ENCODE data around the gene HERC2. TPM values are rescaled to one million over a fixed set of nuclear protein-coding genes. Genes with fewer than 3 reads are reported as not detected.

HERC2 gene
- total RNA-seq, 1 donor from 2014 or later = 49.1 TPM

DNA sequence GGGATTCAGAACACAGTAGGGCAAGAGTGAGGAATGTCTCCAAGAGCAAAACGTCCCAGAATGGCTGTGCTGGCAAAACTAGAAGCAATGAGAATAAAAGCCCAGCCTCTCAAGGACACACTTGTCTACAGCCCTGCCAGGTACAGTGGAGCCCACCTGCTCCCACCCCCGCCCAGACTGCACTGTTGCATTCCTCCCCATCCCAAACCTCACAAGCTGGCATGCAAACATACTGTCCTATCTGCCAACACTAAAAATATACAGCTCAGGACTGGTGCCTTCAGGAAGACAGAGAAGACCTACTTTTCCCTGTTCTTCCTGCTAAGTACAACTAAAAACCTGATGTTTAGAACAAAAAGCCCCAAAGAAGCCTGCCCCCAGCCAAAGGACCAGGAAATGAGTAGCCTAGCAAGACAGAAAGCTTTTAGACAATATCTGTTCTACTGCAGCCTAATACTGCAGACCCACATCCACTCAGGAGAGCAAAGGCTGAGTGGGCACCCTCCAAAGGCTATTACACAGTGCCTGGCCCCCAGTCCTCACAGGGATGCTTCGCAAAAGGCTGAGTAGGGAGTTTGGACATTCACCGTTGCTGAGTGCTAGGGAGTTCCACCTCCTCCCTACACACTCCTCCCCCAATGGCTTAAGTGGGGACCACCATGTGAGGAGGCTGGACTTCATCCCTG is 236.3 kb downstream of the HERC2 start:
- ATAC-seq (ENCODE audit: low read depth) (no peak), DNase-seq (no peak)
- ChIA-PET CTCF (interaction anchor here (1.1 to 1.3 kb wide), 2 partner anchors 11 to 41 kb away, joined by 5 to 6 read pairs; no protein-coding TSS in a partner anchor), POLR2A (no interaction called here)
- Mint-ChIP-seq H3K27me3 (peaks cover 34% of the 10 kb centered on the region), H3K4me1 (peaks cover 12% of the 10 kb centered on the region), H3K9me3 (peaks cover 21% of the 10 kb centered on the region), H3K36me3 (ENCODE audit: low read depth) (peaks cover 4% of the 10 kb centered on the region), H3K27ac (no peak overlapping the region), H3K4me3 (no peak overlapping the region)
- TF ChIP-seq, protein P1, sequence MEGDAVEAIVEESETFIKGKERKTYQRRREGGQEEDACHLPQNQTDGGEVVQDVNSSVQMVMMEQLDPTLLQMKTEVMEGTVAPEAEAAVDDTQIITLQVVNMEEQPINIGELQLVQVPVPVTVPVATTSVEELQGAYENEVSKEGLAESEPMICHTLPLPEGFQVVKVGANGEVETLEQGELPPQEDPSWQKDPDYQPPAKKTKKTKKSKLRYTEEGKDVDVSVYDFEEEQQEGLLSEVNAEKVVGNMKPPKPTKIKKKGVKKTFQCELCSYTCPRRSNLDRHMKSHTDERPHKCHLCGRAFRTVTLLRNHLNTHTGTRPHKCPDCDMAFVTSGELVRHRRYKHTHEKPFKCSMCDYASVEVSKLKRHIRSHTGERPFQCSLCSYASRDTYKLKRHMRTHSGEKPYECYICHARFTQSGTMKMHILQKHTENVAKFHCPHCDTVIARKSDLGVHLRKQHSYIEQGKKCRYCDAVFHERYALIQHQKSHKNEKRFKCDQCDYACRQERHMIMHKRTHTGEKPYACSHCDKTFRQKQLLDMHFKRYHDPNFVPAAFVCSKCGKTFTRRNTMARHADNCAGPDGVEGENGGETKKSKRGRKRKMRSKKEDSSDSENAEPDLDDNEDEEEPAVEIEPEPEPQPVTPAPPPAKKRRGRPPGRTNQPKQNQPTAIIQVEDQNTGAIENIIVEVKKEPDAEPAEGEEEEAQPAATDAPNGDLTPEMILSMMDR (IDR thresholded peaks at IDR 0.05) = no peak
- intact Hi-C loops (cut with micrococcal nuclease) = loop anchor here (1.0 kb wide), 2 partner anchors 10 to 38 kb away; no protein-coding TSS in a partner anchor

DNA sequence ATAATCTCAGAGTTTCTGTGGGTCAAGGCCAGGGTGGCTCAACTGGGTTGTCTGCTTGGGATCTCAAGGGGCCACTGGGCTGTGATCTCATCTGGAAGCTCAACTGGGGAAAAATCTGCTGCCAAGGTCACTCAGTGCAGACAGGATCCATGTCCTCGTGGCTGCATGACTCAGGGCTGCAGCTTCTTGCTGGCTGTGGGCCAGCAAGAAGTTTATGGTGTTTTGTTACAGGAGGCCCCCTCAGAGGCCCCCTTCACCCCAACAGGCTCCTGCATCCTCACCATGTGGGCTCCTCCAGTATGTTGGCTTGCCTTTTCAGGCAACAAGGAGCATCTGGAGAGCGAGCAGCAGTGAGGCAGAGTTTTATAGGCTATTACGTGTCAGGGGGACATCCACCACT is 237.4 kb downstream of the HERC2 start:
- intact Hi-C loops (cut with micrococcal nuclease) = no loop called here
- TF ChIP-seq, protein P1 (IDR thresholded peaks at IDR 0.05) = no peak
- ATAC-seq (ENCODE audit: low read depth) (no peak), DNase-seq (no peak)
- Mint-ChIP-seq H3K9me3 (peaks cover 12% of the 10 kb centered on the region), H3K27ac (no peak overlapping the region), H3K4me1 (peaks cover 12% of the 10 kb centered on the region), H3K36me3 (ENCODE audit: low read depth) (peaks cover 4% of the 10 kb centered on the region), H3K27me3 (peaks cover 26% of the 10 kb centered on the region), H3K4me3 (no peak overlapping the region)
- ChIA-PET CTCF (interaction anchor here (1.1 to 1.3 kb wide), 2 partner anchors 12 to 42 kb away, joined by 5 to 6 read pairs; no protein-coding TSS in a partner anchor), POLR2A (no interaction called here)

DNA sequence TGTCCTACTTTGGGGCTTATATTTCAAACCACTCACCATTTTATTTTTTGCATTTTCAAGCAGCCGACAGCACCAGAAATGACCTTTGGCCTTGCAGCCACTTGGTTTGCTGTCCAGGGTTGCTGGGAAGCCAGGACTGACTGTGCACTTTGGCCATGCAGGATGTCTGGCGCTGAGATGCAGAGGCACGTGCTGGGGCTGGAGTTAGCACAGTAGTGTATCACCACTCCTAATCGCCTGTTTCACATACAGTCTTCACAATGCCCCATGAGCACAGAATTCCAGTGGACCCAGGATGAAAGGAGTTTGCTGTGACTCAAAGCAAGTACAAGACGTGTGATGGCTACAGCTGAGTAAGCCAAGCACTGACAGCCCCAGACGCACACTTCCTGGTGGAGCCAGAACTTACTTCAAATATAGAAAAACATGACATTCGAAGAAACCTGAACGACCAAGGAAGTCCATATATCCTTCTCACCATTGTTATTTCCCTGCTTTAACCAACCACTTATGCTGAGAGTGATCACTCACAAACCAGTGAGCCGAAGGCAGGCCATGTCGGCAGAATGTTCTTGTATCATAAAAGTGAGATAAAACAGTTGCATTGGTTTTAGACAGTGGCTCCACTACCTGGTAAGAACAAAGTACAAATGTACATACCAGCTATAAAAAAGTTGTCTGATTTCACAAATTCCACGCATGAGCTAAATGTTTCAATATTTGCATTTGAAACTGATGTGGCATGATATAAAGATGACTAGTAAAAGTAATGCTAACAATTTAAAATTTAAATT is 238.9 kb downstream of the HERC2 start:
- H3K27ac Mint-ChIP-seq = no peak overlapping the region
- peaks cover 12% of the 10 kb centered on the region for H3K4me1 Mint-ChIP-seq
- DNase-seq = no peak
- peaks cover 2% of the 10 kb centered on the region for H3K9me3 Mint-ChIP-seq
- intact Hi-C loops (cut with micrococcal nuclease) = no loop called here
- ATAC-seq (ENCODE audit: low read depth) = no peak
- no peak overlapping the region for H3K4me3 Mint-ChIP-seq
- no peaks in the 10 kb centered on the region for H3K36me3 Mint-ChIP-seq (ENCODE audit: low read depth)
- CTCF ChIA-PET = no interaction called here
- POLR2A ChIA-PET = no interaction called here
- peaks cover 16% of the 10 kb centered on the region for H3K27me3 Mint-ChIP-seq
- TF ChIP-seq, protein P1 (IDR thresholded peaks at IDR 0.05) = no peak

DNA sequence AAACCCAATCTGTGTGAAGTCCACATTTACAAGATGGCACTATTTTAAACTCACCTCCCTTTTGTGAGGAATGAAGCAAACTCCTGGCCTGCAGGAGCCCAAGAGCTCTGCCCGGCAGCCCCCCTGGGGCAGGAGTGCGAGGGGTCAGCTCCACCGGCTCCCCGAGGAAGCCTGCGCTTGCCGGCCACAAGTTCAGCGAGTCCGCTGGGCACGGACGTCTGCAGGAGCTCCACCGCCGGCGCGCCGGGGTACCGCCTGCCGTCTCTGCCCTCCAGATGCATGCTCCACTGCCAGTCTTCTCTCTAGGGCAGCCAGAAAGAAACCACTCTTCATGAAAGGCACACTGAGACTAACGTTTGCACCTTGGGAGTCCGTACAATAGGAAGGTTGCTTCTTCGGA is 240.4 kb downstream of the HERC2 start:
- H3K4me1 Mint-ChIP-seq = peaks cover 5% of the 10 kb centered on the region
- intact Hi-C loops (cut with micrococcal nuclease) = no loop called here
- ATAC-seq (ENCODE audit: low read depth) (no peak), DNase-seq (no peak)
- peaks cover 2% of the 10 kb centered on the region for H3K9me3 Mint-ChIP-seq
- H3K4me3 Mint-ChIP-seq = no peak overlapping the region
- ChIA-PET CTCF (no interaction called here), POLR2A (no interaction called here)
- H3K27ac Mint-ChIP-seq = no peak overlapping the region
- peaks cover 10% of the 10 kb centered on the region for H3K27me3 Mint-ChIP-seq
- TF ChIP-seq, protein P1 (IDR thresholded peaks at IDR 0.05) = no peak
- no peaks in the 10 kb centered on the region for H3K36me3 Mint-ChIP-seq (ENCODE audit: low read depth)

DNA sequence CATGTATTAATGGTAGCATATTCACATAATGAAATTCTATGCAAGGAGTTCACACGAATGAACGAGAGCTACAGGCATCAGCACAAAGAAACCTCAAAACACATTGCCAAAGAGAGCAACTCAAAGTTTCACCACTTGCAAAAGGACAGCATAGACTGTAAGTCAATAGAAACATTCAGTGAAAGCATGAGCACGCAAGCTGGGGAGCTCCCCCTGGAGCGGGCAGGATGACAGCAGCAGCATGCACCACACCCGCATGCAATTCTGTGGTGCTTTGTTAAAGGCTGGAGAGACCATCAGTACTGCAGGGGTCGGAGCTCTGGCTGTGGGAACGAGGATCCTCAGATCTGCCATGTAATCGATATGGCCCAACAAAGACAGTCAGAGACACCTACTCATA is 241.6 kb downstream of the HERC2 start:
- TF ChIP-seq, protein P1 (IDR thresholded peaks at IDR 0.05) = no peak
- Mint-ChIP-seq H3K9me3 (peaks cover 2% of the 10 kb centered on the region), H3K27ac (no peak overlapping the region), H3K27me3 (peaks cover 10% of the 10 kb centered on the region), H3K36me3 (ENCODE audit: low read depth) (no peaks in the 10 kb centered on the region), H3K4me1 (no peaks in the 10 kb centered on the region), H3K4me3 (no peak overlapping the region)
- ChIA-PET CTCF (no interaction called here), POLR2A (no interaction called here)
- intact Hi-C loops (cut with micrococcal nuclease) = no loop called here
- ATAC-seq (ENCODE audit: low read depth) (no peak), DNase-seq (no peak)

All from activated B cell treated with CpG ODN at 0.5 μM for 24 hours (primary cell).